ENCODE measurements around the gene KLK10.

KLK10 gene

GRCh38 chr19:51027873-51028272, 8.4 kb upstream of the KLK10 start:
- DNase-seq (ENCODE audit: insufficient read length, low spot score) (no peak), FAIRE-seq (no peak)
- TF ChIP-seq POLR2A (IDR thresholded peaks at IDR 0.05; ENCODE audit: low read depth, low read length), result no peak
- no peak for TF ChIP-seq PAX5 (IDR thresholded peaks at IDR 0.05; ENCODE audit: insufficient read depth, low read length, severe bottlenecking)
- TF ChIP-seq SPI1 (IDR thresholded peaks at IDR 0.05; ENCODE audit: low read depth, low read length), result no peak

- no peak for FAIRE-seq
- no peak for DNase-seq (ENCODE audit: insufficient read length, low spot score)
- no peak for TF ChIP-seq POLR2A (IDR thresholded peaks at IDR 0.05; ENCODE audit: low read depth, low read length)
- no peak for TF ChIP-seq POU2F2 (IDR thresholded peaks at IDR 0.05; ENCODE audit: low read depth, low read length)
- TF ChIP-seq PAX5 (IDR thresholded peaks at IDR 0.05; ENCODE audit: insufficient read depth, low read length, severe bottlenecking), result no peak
- TF ChIP-seq POLR2AphosphoS5 (IDR thresholded peaks at IDR 0.05; ENCODE audit: low read depth, low read length), result no peak
- no peak for TF ChIP-seq TAF1 (IDR thresholded peaks at IDR 0.05; ENCODE audit: low read depth, low read length)
- TF ChIP-seq SPI1 (IDR thresholded peaks at IDR 0.05; ENCODE audit: low read depth, low read length), result no peak
Measured at GRCh38 chr19:51027126-51027806, 7.8 kb upstream of the KLK10 start.

GRCh38 chr19:51026554-51026831, 7.0 kb upstream of the KLK10 start, which contains the start of gene KLK11:
KLK11 (minus strand) TSS chr19:51026616; CDS start chr19:51025631, 985 bp downstream.
- DNase-seq (ENCODE audit: insufficient read length, low spot score), result no peak
- TF ChIP-seq PAX5 (IDR thresholded peaks at IDR 0.05; ENCODE audit: insufficient read depth, low read length, severe bottlenecking) (no peak), POU2F2 (IDR thresholded peaks at IDR 0.05; ENCODE audit: low read depth, low read length) (no peak), TAF1 (IDR thresholded peaks at IDR 0.05; ENCODE audit: low read depth, low read length) (no peak), SPI1 (IDR thresholded peaks at IDR 0.05; ENCODE audit: low read depth, low read length) (no peak), POLR2AphosphoS5 (IDR thresholded peaks at IDR 0.05; ENCODE audit: low read depth, low read length) (no peak), POLR2A (IDR thresholded peaks at IDR 0.05; ENCODE audit: low read depth, low read length) (no peak)
- no peak for FAIRE-seq

- no peak for FAIRE-seq
- no peak for DNase-seq (ENCODE audit: insufficient read length, low spot score)
- TF ChIP-seq SPI1 (IDR thresholded peaks at IDR 0.05; ENCODE audit: low read depth, low read length), result no peak
- TF ChIP-seq POLR2AphosphoS5 (IDR thresholded peaks at IDR 0.05; ENCODE audit: low read depth, low read length), result no peak
- TF ChIP-seq PAX5 (IDR thresholded peaks at IDR 0.05; ENCODE audit: insufficient read depth, low read length, severe bottlenecking), result no peak
- TF ChIP-seq POLR2A (IDR thresholded peaks at IDR 0.05; ENCODE audit: low read depth, low read length), result no peak
- no peak for TF ChIP-seq TAF1 (IDR thresholded peaks at IDR 0.05; ENCODE audit: low read depth, low read length)
- no peak for TF ChIP-seq POU2F2 (IDR thresholded peaks at IDR 0.05; ENCODE audit: low read depth, low read length)
Measured at GRCh38 chr19:51025809-51026553, 6.5 kb upstream of the KLK10 start.

- TF ChIP-seq POLR2AphosphoS5 (IDR thresholded peaks at IDR 0.05; ENCODE audit: low read depth, low read length), result no peak
- no peak for TF ChIP-seq POLR2A (IDR thresholded peaks at IDR 0.05; ENCODE audit: low read depth, low read length)
- TF ChIP-seq POU2F2 (IDR thresholded peaks at IDR 0.05; ENCODE audit: low read depth, low read length), result no peak
- DNase-seq (ENCODE audit: insufficient read length, low spot score) (no peak), FAIRE-seq (no peak)
Measured at GRCh38 chr19:51025401-51025800, 5.9 kb upstream of the KLK10 start.

- FAIRE-seq (no peak), DNase-seq (ENCODE audit: insufficient read length, low spot score) (no peak)
- TF ChIP-seq SPI1 (IDR thresholded peaks at IDR 0.05; ENCODE audit: low read depth, low read length) (no peak), POLR2AphosphoS5 (IDR thresholded peaks at IDR 0.05; ENCODE audit: low read depth, low read length) (no peak), POLR2A (IDR thresholded peaks at IDR 0.05; ENCODE audit: low read depth, low read length) (no peak), PAX5 (IDR thresholded peaks at IDR 0.05; ENCODE audit: insufficient read depth, low read length, severe bottlenecking) (no peak), POU2F2 (IDR thresholded peaks at IDR 0.05; ENCODE audit: low read depth, low read length) (no peak), TAF1 (IDR thresholded peaks at IDR 0.05; ENCODE audit: low read depth, low read length) (no peak)
Measured at GRCh38 chr19:51024924-51025323, 5.4 kb upstream of the KLK10 start.

GRCh38 chr19:51023946-51024345, 4.4 kb upstream of the KLK10 start:
- FAIRE-seq (no peak), DNase-seq (ENCODE audit: insufficient read length, low spot score) (no peak)
- no peak for TF ChIP-seq POLR2AphosphoS5 (IDR thresholded peaks at IDR 0.05; ENCODE audit: low read depth, low read length)
- TF ChIP-seq TAF1 (IDR thresholded peaks at IDR 0.05; ENCODE audit: low read depth, low read length), result no peak
- TF ChIP-seq PAX5 (IDR thresholded peaks at IDR 0.05; ENCODE audit: insufficient read depth, low read length, severe bottlenecking), result no peak
- no peak for TF ChIP-seq SPI1 (IDR thresholded peaks at IDR 0.05; ENCODE audit: low read depth, low read length)
- no peak for TF ChIP-seq POLR2A (IDR thresholded peaks at IDR 0.05; ENCODE audit: low read depth, low read length)
- no peak for TF ChIP-seq POU2F2 (IDR thresholded peaks at IDR 0.05; ENCODE audit: low read depth, low read length)

- no peak for FAIRE-seq
- no peak for TF ChIP-seq POU2F2 (IDR thresholded peaks at IDR 0.05; ENCODE audit: low read depth, low read length)
- TF ChIP-seq TAF1 (IDR thresholded peaks at IDR 0.05; ENCODE audit: low read depth, low read length), result no peak
- no peak for TF ChIP-seq POLR2A (IDR thresholded peaks at IDR 0.05; ENCODE audit: low read depth, low read length)
- no peak for TF ChIP-seq POLR2AphosphoS5 (IDR thresholded peaks at IDR 0.05; ENCODE audit: low read depth, low read length)
- no peak for TF ChIP-seq SPI1 (IDR thresholded peaks at IDR 0.05; ENCODE audit: low read depth, low read length)
- no peak for DNase-seq (ENCODE audit: insufficient read length, low spot score)
Measured at GRCh38 chr19:51022526-51022925, 3.0 kb upstream of the KLK10 start.

- FAIRE-seq (no peak), DNase-seq (ENCODE audit: insufficient read length, low spot score) (no peak)
- TF ChIP-seq PAX5 (IDR thresholded peaks at IDR 0.05; ENCODE audit: insufficient read depth, low read length, severe bottlenecking), result no peak
- no peak for TF ChIP-seq POU2F2 (IDR thresholded peaks at IDR 0.05; ENCODE audit: low read depth, low read length)
- TF ChIP-seq TAF1 (IDR thresholded peaks at IDR 0.05; ENCODE audit: low read depth, low read length), result no peak
- TF ChIP-seq POLR2AphosphoS5 (IDR thresholded peaks at IDR 0.05; ENCODE audit: low read depth, low read length), result no peak
- no peak for TF ChIP-seq POLR2A (IDR thresholded peaks at IDR 0.05; ENCODE audit: low read depth, low read length)
- no peak for TF ChIP-seq SPI1 (IDR thresholded peaks at IDR 0.05; ENCODE audit: low read depth, low read length)
Measured at GRCh38 chr19:51020988-51021651, 1.6 kb upstream of the KLK10 start.
